ENCODE results near the gene ST6GALNAC5.
"Not testable (repeated sequence)": the region's sequence is repeated elsewhere in the genome, so short reads cannot be mapped to it uniquely, and the experiment has no call there.

The ST6GALNAC5 gene

DNA sequence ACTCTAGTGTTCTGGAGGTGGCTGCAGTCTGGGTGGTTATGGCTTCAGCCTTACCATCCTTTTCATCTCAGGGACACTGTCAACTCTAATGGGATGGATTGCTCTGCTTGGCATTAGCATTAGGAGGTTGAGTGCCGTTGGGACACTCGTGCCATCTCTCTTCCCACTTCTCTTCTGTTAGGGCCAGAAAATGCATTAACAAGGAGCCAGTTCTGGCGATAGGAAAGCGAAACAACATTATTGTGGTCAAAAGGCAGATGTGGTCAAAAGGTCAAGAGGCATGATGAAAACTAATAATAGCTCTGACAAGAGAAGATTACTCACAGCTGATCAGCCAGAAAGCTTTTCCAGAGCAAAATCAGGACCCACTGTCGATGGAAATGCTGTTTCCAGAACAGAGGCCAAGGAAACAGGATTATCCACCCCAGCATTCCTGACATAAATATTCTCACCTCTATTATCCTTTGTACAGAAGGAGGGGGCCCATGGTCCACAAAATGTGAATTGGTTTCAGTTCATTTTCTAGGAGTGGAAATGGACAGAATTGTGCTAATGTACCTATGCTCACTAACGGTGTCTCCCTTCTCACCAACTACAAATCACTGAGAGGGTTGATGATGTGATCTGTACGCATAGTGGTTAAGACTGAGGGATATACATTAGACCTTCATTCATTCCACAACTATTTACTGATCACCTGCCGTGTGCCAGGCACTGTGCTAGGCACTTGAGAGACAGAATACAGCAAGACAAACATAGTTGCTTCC, 72.0 kb downstream of the ST6GALNAC5 start:
- no peak for DNase-seq

DNA sequence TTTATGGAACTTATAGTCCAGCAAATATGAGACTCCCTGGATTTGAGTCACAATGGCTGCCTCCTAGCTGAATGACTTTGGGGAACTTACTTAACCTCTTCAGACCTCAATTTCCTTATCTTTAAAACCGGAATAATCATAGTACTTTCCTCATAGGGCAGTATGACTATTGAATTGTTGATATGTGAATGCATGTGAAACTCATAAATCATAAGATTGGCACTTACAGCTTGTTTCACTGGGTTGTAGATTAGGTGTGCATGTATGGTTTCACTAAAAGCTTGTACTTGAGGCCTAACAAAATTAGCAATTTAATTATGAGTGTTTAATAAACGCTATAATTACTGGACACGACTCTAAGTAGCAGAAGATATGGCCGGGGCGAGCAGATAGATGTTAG, 72.5 kb downstream of the ST6GALNAC5 start:
- no peak for DNase-seq

DNA sequence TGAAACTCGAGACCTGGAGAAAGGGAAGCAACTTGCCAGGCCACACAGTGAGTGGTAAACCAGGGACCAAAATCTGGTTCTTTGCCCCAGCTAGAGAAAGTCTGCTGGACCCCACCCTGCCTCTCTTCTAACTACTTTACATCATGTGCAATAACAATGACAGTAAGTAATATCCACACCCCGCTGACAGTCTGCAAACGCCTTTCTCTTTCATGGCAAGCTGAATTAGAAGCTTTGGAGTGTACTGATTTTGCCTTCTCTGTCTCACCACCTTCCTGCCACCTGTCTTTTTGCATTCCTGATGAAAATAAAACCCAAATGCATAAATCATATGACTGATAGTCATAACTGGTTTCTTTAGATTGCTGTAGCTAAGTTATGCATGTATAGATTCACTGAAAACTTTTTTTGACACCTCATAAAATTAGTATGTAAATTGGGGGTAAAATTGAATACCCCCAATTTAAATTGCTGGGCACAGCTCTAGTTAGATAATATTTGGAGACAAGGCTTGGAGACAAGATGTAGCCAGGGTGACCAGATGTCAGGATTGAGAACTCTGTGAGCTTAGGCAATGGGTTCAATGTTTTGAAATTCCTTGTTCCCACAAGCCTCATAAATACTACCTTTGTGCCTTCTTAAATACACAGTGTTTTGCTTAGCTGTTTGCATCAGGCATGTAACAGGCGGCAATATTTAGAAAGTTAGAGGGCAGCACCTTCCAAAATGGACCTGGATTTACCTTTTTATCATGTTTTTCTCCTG, 73.5 kb downstream of the ST6GALNAC5 start:
- DNase-seq = no peak

DNA sequence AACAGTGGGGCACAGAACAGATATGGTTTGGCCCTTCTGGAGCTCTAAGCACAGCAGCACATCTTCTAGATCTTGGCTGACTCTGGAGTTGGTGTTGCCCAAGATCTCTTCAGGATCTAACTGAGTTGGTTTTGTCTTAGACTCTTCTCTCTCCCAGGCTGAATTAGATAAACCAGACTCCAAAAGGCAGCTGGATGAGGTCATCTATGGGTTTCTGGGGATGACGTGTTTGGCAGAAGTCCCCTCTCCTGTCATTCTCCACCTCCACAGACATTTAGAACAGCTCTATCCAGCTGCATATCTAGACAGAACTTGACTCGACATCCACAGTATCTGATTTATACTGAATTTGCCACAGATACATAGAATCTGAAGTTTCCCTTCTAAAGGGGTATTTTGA, 75.3 kb downstream of the ST6GALNAC5 start:
- no peak for DNase-seq

DNA sequence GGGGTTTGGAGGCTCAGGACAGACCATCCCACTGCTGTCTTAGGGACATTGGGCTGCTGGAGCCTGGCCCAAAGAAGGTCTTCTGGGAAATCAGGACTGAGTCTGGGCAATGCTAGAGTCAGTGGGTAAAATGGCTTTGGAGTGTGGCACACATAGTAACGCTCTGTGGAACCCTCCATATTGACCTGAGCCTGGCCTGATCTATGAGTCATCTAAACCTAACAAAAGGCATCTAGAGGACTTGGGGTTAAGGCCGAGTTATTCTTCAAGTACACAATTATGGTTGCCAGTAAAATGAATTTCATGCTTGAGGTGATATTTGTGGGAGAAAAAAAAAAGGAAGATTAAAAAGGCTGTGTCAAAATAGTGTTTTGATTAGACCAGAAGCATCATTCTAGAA, 77.7 kb downstream of the ST6GALNAC5 start:
- no peak for DNase-seq

DNA sequence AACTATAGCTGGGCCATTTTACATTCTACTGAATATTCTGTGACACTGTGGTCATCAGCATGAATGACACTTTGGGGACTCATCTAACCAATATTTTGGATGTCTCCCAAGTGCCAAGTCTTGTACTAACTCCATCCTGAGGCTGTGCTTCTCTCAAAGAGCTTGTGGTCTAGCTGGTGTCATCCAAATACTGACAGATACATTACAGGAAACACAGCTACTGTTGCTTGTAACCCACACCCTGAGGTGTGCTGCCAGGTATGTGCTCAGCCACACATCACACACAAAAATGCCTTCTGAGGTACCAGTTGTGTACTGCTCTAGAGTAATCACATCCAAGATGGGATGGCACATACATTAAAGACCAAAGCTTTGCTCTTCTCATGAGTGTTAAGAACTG, 81.6 kb downstream of the ST6GALNAC5 start:
- no peak for DNase-seq

DNA sequence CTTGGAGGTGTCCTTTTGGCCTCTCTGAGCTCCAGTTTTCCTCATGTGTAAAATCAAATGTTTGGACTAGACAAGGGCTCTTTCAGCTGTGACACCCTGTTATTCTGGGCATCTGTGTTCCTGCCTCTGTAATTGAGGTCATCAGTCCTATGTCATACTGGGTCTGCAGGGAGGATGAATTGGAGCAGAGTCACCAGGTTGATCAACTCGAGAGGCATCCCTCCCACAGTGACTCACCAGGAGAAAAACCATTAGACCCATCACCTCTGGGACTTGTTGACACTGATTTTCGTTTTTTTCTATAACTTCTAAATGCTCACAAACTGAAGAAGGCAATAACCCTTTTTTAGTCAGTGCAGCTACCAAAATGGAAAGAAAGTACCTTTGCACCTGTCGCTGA, 82.2 kb downstream of the ST6GALNAC5 start:
- no peak for DNase-seq

DNA sequence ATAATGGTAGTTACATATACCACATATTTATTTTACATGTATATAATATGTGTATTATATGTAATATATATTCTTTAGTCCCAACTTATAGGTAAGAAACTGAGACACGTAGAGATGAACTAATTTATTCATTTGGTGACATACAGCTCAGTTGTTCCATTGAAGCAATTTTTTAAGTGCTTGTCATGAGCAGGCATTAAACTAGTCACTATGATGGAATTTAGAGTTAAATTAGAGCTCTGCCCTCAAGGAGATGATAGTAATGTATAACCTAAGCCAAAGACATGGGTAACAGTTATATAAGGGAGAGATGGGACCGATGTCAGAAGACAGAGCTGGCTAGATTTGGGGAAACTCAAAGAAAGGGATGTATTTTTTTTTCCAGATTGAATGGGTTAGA, 83.0 kb downstream of the ST6GALNAC5 start:
- DNase-seq = no peak

DNA sequence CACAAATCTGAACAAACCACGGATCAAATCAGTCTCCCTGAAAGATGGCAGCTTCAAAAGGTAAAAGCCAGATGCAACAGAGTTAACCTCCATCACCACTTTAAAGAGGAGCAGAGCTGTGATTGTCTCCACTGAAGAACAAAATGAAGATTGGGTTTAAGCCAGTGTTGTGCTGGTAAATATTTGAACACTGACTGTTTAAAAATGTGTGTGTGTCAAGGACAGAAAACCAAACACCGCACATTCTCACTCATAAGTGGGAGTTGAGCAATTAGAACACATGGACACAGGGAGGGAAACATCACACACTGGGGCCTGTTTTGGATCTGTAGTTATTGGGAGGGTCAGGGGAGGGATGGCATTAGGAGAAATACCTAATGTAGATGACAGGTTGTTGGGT, 83.9 kb downstream of the ST6GALNAC5 start:
- no peak for DNase-seq

DNA sequence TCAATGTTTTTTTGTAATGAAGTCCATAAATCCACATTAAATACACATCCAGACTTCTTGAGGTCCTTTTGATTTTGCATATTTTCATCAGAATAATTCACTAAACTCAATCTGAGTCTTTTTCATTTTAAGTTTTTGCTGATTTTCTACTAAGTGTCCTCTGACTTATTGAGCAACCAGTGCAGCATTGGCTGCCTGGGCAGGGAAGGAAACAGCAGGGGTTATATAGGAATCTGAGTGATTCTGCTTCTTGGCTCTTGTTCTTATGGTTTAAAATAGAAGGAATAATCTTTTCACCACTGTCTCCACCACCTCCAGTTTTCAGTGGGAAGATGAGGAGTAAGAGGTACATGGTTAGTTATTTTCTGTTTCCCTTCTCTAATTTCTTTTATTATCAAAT, 88.4 kb downstream of the ST6GALNAC5 start:
- DNase-seq = no peak

DNA sequence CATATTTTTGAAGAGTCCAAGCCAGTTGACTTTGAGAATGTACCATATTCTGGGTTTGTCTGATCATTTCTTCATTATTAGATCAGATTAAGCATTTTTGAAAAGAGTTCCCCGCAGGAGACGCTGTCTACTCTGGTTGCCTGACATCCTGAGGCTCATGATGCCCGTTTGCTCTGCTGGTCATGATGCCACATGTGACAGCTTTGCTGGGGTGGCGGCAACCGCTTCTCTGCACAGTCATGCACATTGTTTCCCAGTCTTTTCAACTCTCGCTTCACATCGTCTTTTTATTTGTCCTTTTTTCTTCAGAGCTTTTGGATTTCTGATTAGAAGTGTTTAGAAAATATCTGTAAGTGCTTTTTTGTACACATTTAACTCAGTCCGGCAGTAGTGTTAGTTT, 90.7 kb downstream of the ST6GALNAC5 start:
- DNase-seq = no peak

DNA sequence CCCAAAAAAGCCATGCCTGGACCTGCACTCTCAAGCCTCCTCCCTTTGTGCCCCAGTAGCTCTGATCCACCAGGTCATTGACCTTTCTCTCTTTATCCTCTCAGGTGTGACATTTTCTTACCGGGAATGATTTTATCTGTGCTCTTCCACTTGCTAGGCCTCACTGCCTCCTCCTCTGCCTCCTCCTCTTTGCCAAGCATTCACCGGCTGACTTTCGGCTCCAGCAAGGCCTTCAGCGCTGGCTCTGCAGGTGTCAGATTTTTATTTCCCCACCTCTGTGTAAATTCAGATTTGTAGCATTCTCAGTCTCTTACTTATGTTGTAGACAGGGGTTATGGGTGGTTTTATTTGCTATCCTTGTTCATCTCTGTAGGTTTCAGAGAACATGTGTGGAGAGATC, 91.5 kb downstream of the ST6GALNAC5 start:
- no peak for DNase-seq

DNA sequence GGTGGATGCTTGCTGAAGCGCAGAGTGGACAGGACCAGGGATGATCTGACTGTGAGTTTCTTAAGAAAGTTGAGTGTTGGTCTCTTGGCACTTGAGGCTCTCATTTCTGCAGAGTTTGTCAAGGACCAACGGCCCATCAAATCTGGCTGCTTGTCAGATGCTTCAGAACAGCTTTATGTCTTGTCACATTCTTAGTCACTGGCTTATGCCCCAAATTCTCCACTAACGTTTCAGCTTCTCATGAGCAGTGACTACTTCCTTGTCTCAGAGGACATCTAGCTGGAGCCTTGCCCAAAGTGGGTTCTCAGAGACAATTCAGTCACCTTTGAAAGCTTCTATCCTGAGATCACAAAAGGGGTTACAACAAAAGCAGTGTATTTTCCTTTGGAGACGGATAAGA, 92.3 kb downstream of the ST6GALNAC5 start:
- no peak for DNase-seq

DNA sequence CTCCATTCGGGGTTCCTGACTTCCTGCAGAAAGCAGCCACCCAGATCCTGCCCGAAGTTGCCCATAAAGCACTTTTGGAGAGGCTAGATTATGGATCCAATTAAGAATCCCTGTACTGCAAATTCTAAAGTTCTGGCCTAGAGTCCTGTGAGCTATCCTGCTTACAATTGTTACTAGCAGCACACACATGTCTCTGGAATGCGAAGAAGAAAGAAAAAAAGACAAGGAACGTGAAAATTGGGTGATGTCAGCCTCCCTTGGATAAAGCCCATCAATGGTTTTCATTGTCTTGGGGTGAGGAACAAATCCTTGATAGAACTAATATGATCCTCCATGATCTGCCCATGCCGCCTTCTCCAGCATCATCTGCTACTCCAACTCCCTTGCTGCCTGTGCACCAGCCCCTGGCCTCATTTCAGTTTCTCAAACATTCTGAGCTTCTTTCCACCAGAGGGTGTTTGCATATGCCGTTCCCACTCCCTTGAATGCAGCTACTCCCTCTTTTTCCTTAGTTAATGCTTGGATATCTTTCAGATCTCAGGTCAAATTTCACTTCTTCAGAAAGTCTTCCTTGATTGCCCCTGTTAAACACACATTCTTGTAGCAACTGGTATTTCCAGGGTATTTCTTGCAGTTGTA, 94.0 kb downstream of the ST6GALNAC5 start:
- no peak for DNase-seq

DNA sequence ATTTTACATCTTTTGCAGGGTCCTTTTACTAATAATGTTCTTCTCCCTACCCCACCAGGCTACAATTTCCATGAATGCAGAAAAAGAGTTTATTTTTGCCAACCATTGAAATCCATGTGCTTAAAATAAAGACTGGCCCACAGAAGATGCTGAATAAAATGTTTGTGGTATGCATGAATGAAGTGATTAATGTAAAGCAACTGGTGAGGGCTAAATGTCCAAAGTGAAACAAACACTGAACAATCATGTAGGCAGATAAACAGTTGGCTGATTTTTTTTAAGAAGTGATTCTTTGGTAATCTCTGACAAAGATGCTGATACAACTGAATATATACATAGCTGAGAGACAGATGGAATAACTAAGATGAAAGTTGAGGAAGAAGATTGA, 94.5 kb downstream of the ST6GALNAC5 start:
- DNase-seq = no peak

DNA sequence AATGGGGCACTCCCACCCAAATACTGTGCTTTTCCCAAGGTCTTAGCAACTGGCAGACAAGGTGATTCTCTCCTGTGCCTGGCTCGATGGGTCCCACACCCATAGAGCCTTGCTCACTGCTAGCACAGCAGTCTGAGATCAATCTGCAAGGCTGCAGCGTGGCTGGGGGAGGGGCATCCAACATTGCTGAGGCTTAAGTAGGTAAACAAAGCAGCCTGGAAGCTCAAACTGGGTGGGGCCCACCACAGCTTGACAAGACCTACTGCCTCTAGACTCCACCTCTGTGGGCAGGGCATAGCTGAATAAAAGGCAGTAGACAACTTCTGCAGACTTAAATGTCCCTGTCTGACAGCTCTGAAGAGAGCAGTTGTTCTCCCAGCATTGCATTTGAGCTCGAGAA, 114.0 kb downstream of the ST6GALNAC5 start:
- DNase-seq = not testable (repeated sequence)

DNA sequence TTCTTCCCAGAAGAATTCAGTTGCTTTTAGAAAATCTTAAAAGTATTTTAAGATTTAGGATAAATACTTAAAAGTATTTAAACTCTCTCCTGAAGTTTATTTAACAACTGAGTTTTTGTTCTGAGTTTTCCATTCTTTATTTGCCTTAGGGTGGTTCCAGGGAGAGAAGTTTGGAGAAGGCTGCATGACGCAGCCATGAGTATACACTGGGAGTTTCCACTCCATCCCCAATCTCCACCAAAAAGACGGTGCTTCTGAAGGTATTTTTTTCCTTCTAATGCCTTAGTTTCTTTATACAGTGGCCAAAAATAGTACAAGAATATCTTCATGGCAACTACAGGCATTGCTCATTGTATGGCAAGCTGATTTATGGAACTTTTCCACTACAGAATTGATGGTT, 122.7 kb downstream of the ST6GALNAC5 start:
- DNase-seq = no peak

DNA sequence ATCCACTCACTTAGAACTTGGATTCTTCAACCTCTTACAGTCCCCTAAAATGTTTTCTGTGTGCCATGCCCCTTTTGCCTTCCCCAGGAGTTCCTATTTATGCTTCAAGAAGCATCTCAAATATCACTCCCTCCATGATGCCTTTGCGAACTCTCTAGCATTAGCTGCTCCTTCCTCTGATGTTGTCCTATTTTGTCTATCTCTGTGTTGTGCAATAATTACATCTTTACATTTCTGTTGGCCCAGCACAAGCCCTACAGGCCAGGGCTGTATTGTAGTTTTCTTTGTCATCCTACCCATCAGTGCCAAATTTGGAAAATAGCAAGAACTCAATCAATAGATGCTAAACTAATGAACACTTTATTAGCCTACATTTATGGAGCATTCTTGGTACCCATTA, 125.8 kb downstream of the ST6GALNAC5 start:
- no peak for DNase-seq

DNA sequence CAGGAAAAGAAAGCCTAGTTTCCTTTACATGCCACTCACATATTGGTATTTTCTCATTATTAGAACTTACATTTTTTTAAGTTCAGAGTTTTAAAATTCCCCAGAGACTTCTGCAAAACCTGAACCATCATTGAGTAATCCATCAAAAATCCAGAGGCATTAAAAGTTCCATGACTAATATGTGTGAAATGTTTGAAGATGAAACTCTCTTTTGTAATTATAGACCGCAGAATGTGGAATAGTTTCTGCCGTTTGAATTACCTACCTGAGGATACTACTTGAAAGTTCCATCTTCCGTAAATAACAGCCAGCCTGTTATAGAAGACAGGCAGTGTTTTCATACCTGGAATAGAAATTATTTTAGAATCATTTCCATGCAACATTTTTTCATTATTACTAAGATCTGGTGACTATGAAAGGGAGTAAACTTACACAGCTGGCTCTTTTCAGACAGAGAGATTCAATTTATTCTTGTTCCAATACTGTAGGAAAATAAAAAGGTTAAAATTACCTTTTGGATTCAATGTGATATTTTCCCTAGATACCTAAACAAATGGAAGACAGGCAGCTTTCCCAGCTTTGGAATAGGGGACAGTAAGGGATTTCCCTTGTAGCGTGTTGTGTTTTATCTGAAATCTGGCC, 131.4 kb downstream of the ST6GALNAC5 start:
- DNase-seq = no peak

DNA sequence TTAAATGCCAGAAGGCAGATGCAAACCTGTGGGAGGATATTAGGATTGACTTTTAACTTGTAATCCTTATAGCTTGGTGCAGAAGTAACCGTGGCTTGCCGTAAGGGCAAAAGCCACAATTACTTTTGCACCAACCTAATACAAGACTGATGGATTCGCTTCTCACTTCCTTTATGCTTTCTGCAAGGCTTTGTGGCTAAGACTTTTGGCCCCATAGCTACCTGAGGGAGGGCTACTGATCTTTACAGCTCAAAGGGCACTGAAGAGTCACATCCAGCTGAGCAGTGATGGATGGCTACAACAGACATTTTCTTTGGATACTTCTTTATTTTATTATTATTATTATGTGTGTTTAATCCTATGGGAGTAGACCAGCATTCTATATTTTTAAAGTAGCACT, 140.4 kb downstream of the ST6GALNAC5 start:
- no peak for DNase-seq

DNA sequence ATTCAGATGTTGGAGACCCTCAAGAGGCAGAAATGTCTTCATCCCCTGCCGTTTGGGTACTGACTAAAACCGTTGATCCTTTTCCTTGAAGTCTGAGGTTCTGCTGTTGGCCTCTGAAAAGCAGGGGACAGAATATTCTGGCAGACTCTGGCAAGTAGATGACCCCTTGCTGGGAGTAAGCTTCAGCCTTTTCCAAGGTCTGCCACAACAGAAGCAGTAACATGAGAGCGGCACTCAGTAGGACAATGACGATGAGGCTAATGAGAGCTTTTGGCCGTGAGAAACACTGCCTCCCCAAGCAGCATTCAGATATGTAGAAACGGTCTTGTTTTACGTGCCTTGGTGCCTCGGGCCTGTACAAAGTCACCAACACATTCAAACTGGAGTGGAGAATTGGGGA, 143.7 kb downstream of the ST6GALNAC5 start:
- DNase-seq = no peak

DNA sequence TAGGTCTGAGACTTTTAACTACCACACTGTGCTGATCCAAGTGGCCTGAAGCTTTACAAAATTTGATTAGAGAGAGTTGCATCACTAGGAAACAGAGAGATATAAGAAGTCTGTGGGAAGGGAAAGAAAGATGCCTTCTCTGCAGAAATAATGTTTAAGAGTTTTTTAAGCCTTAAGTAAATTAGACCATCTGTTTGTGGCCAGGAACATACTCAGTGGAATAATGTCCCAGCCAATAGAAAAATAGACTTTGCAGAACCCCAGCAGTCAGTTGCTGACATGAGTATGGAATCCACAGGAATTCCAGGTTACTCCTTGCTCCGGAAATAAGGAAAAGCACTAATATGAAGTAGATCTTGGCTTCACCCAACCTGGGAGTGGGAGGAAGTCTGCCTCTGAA, 144.8 kb downstream of the ST6GALNAC5 start:
- no peak for DNase-seq

DNA sequence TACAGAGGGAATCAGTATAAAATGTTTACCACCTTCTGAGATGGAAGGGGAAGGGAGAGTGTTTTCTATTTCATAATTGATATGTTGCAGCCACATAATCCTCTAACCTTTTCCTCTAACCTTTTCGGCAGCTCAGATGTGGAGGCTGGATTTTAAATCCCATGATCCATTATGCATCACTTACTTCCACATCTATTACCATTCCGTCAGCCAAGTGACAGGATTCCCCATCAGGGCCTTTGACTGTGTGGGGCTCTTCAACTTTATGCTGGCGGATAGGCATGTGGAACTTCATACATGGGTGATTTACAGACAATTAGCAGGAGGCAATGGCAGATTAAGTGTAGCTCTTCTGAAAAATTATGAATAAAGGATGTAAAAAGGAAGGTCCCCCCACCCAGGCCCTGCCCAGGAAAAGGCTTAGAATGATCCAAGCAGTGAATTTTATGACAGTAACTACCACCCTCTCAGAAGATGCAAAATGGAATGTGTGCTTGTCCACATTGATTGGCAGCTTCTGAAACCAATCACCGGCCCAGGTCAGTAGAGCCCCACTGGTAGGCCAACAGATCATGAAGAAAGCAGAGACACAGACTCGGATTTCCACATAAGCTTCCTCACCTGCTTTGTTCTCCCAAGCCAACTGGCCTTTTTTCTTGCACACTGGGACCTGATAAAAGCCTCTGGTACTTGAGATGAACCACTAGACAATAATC, 147.0 kb downstream of the ST6GALNAC5 start:
- no peak for DNase-seq
